Activated CD8-positive, alpha-beta memory T cell treated with anti-CD3 and anti-CD28 coated beads for 36 hours (primary cell): ENCODE data around the gene NUMBL. TPM values are rescaled to one million over a fixed set of nuclear protein-coding genes. Genes with fewer than 3 reads are reported as not detected.

ENCODE experiments used
- CTCF ChIA-PET: fragments of 350-600 bp; sonication (Branson Sonifier 250); formaldehyde crosslinking; loops from one replicate; lab custom pipeline; 2021; ENCODE audit warnings: antibody characterized with exemption; lab: Charles Lee
- POLR2A ChIA-PET: fragments of 350-600 bp; sonication (Branson Sonifier 250); formaldehyde crosslinking; loops from one replicate; lab custom pipeline; 2021; ENCODE audit warnings: antibody characterized with exemption; lab: Charles Lee
- total RNA-seq, 2 experiments: library from RNA; stranded (reverse); gene quantifications; one replicate each; pipeline ENCODE4 v1.2.3, GENCODE V29; 2021

NUMBL gene
- total RNA-seq, 2 experiments from 2014 or later = 15.2 TPM

DNA sequence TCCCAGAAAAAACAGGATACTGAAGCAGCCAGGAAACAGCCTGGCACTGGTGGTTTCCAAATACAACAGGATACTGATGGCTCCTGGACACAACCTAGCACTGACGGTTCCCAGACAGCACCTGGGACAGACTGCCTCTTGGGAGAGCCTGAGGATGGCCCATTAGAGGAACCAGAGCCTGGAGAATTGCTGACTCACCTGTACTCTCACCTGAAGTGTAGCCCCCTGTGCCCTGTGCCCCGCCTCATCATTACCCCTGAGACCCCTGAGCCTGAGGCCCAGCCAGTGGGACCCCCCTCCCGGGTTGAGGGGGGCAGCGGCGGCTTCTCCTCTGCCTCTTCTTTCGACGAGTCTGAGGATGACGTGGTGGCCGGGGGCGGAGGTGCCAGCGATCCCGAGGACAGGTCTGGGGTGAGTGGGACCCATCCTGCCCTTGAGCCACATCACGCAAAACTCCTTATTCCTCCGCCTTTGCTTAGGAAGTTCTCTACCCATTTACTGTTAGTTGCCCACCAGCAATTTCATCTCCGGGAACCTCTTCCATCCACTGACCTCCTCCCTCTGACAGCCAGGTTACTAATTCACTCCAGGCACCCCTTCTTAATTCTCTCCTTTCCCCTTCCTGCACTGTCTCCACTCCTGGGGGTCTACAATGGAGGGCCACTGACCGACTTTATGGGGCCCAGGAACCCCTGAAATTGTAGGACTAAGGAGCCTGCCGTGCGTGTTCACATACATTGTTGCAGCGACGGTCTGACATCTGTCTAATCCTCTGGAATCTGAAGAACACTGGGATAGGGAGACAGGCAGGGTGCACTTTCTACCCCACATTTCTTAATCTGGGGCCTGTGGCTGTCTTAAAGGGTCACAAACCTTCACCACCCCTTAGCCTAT is 27.7 kb upstream of the NUMBL start:
- ChIA-PET CTCF (interaction anchor here (1.2 to 2.1 kb wide), 4 partner anchors 34 to 102 kb away, joined by 3 to 5 read pairs (median 4); partner anchors contain the start of gene RAB4B), POLR2A (interaction anchor here (1.1 to 2.4 kb wide), 3 partner anchors 25 to 35 kb away, joined by 3 to 15 read pairs (median 3); partner anchors contain the start of genes ACTMAP and SNRPA)

GRCh38 chr19:40717325-40717879 is 27.0 kb upstream of the NUMBL start:
- ChIA-PET CTCF (interaction anchor here (1.0 to 2.1 kb wide), 6 partner anchors 35 to 102 kb away, joined by 3 to 10 read pairs (median 4); partner anchors contain the start of gene RAB4B), POLR2A (interaction anchor here (0.7 to 2.4 kb wide), 7 partner anchors 25 to 291 kb away, joined by 3 to 15 read pairs (median 4); partner anchors contain the start of genes ACTMAP and SNRPA)

GRCh38 chr19:40716482-40717324 is 26.3 kb upstream of the NUMBL start, which contains the start of the genes COQ8B and ITPKC:
Gene COQ8B (minus strand): TSS chr19:40716886. CDS start chr19:40714632, 2,254 bp downstream.
Gene ITPKC (plus strand): TSS chr19:40717112. CDS start chr19:40717136, 24 bp downstream.
- CTCF ChIA-PET = interaction anchor here (1.0 to 2.1 kb wide), 9 partner anchors 34 to 103 kb away, joined by 3 to 10 read pairs (median 4); partner anchors contain the start of genes ACTMAP and RAB4B
- POLR2A ChIA-PET = interaction anchor here (0.6 to 2.4 kb wide), 12 partner anchors 26 to 290 kb away, joined by 3 to 15 read pairs (median 3); partner anchors contain the start of genes ACTMAP, EGLN2, NUMBL and SNRPA

- CTCF ChIA-PET = interaction anchor here (1.0 to 2.1 kb wide), 7 partner anchors 34 to 104 kb away, joined by 3 to 10 read pairs (median 4); partner anchors contain the start of genes ACTMAP and RAB4B
- POLR2A ChIA-PET = interaction anchor here (0.8 to 2.4 kb wide), 6 partner anchors 25 to 290 kb away, joined by 3 to 15 read pairs (median 4); partner anchors contain the start of genes ACTMAP, EGLN2, NUMBL and SNRPA
These were observed 25.6 kb upstream of the NUMBL start for GRCh38 chr19:40716031-40716481.

GRCh38 chr19:40714441-40715299 is 24.2 kb upstream of the NUMBL start:
- ChIA-PET POLR2A (no interaction called here), CTCF (interaction anchor here (0.7 kb wide), 1 partner anchor 1851 kb away, joined by 4 read pairs; no protein-coding TSS in a partner anchor)

GRCh38 chr19:40713939-40714338 is 23.5 kb upstream of the NUMBL start:
- CTCF ChIA-PET = interaction anchor here (0.7 to 1.2 kb wide), 2 partner anchors 51 to 1850 kb away, joined by 4 read pairs; no protein-coding TSS in a partner anchor
- POLR2A ChIA-PET = interaction anchor here (0.6 kb wide), 1 partner anchor 16 kb away, joined by 3 read pairs; no protein-coding TSS in a partner anchor

DNA sequence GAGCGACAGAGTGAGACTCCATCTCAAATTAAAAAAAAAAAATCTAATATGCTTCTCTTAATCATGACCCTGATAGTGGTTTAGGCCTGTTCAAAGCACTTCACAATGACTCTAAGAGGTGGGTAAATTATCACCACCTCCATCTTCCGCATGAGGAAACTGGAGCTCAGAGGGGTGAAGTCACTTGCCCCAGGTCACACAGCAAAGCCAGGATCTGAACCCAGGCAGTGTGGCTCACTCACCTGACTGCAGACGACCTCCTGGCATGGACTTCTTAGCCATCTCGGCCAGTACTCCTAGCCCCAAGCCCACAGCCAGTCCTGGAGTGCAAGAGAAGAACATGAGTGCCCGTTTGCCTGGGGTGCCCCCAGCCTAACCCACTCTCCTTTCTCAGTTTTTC is 19.4 kb upstream of the NUMBL start:
- ChIA-PET POLR2A (no interaction called here), CTCF (no interaction called here)

- CTCF ChIA-PET = interaction anchor here (1.2 kb wide), 1 partner anchor 44 kb away, joined by 3 read pairs; no protein-coding TSS in a partner anchor
These were observed 17.2 kb upstream of the NUMBL start for GRCh38 chr19:40707615-40708014.

DNA sequence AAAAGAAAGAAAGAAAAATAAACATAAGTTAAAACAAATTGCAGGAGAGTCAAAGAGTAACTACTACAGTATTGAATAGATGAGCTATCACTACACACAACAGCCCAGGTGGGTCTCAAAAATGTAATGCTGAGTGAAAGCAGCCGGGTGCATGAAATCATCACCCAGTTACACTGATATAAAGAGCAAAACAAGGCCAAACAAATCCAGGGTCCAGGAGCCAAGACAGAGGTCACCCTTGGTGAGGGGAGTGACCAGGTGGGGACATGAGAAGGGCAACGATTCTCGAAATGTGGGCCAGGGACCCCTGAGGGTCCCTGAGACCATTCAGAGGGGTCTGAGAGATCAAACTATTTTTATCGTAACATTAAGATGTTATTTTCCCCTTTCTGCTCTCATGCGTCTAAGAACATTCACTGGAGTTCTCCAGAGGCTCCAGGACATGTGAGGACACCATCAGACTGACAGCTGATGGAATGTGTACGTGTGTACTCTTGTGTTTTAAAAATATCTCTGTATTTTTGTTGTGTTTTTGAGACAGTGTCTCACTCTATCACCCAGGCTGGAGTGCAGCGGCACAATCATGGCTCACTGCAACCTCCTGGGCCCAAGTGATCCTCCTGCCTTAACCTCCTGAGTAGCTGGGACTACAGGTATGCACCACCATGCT is 15.6 kb upstream of the NUMBL start:
- POLR2A ChIA-PET = no interaction called here

More at GRCh38 chr19:40707615-40708014, 17.2 kb upstream of the NUMBL start:
- POLR2A ChIA-PET = no interaction called here

DNA sequence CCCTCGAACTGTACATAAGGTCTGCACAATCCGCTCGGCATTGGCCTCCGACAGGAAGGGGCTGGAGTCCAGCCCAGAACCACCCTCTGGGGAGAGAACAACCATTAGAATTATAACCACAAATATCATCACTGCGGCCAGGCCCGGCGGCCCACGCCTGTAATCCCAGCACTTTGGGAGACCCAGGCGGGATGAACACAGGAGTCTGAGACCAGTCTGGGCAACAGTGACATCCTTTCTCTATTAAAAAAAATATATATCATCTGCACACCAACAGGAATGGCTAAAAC is 14.9 kb upstream of the NUMBL start:
- ChIA-PET CTCF (no interaction called here), POLR2A (no interaction called here)

More for the DNA sequence above, 15.6 kb upstream of the NUMBL start:
- CTCF ChIA-PET = no interaction called here

DNA sequence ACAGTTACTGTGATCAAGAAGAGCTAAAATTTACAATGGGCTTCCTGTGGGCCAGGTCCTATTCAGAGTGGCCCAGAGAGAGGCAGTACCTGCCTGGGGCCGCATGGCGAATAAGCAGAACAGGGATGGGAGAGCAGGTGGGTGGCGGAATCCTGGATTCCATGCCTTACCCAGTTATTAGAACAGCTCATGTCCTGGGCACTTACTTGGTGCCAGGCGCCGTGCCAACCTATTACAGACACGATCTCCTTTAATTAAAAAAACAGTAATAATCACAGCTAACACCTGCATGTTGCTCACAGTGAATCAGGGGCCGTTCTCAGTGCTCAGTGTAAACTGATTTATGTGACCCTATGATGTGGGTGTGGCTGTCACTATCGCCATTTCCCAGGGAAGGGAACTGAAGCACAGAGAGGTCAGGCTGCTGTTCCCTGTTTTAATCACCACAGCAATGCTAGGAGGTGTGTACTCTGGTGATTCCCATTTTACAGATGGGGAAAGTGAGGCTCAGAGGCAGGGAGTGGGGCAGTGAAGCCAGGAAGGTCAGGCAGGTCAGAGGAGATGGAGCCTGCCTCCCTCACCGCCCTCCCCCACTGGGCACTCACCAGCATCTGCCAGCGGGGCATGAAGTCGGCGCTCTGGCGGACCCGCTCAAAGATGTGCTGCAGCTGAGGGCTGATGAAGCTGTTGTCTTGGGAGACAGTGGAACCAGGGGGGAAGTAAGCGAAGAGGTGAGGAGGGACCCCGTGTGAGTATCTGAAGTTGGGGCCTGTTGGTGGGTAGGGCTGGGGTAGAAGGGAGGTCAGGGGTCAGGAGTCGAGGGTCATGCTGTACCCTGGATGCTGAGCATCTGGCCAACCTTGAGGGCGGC is 14.3 kb upstream of the NUMBL start:
- POLR2A ChIA-PET = interaction anchor here (0.5 kb wide), 1 partner anchor 50 kb away, joined by 5 read pairs; no protein-coding TSS in a partner anchor
- CTCF ChIA-PET = interaction anchor here (0.6 to 1.1 kb wide), 2 partner anchors 41 to 84 kb away, joined by 3 to 4 read pairs; no protein-coding TSS in a partner anchor

DNA sequence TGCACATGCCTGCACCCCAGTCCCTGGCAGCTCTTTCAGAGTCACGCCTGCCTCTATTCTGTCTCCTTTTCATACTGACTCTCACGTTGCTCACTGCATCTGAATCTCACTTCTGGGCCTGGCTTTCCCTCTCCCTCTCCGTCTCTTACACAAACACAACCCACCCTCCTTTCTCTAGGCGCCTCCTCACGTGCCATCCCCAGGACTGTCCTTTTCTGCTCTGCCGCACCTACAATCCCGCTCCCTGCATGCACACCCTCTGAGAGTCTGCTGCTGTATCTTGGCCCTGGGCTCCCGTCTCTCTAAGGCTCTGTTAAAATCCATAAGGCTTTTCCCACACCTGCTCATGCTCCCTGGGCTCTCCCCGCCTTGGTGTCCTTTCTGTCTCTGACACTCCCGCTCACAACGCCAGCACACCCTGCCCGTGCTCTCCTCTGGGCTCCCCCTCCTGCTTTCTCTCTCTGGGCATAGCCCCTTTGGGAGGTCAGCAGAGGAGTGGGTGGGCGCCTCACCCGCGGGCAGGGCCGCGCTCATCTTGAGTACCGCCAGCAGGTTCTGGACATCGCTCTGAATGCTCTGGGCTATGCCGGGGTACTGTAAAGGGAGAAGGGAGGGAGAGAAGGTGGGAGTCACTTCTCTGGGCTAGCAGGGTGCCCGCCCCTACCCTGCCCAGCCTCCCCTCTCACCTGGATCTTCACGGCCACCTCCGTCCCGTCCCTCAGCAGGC is 12.7 kb upstream of the NUMBL start:
- ChIA-PET CTCF (no interaction called here), POLR2A (no interaction called here)

DNA sequence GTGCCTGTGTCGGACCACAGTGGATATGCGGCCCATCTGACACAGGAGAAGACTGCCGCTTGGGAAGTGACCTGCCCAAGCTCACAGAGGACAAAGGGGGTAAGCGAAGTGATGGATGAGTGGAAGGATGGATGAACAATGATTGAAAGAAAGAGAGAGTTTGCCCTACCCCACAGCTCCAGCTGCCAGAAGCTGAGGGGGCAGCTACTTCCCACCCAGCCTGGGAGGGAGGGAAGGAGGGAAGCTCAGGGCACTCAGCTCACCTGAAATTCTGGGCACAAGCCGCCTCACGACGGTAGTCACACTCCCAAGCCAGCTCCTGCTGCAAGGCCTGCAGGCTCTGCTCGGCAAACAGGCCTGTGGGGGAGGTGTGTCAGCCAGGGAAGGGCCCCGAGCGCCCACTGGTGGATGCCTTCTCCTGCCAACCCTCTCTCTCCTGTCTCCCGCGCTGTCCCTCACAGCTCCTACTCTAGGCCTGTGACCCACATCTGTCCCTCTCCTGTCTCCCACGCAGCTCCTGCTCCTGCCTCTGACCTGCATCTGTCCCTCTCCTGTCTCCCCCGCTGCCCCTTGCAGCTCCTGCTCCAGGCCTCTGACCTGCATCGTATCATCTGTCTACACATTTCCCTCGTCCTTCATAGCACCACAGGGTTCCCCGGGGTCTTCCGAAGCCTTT is 12.0 kb upstream of the NUMBL start:
- ChIA-PET POLR2A (interaction anchor here (0.7 kb wide), 1 partner anchor 472 kb away, joined by 3 read pairs; no protein-coding TSS in a partner anchor), CTCF (no interaction called here)

GRCh38 chr19:40701758-40702157 is 11.3 kb upstream of the NUMBL start:
- POLR2A ChIA-PET = interaction anchor here (0.7 kb wide), 1 partner anchor 471 kb away, joined by 3 read pairs; no protein-coding TSS in a partner anchor
- CTCF ChIA-PET = interaction anchor here (0.6 kb wide), 1 partner anchor 10 kb away, joined by 7 read pairs; no protein-coding TSS in a partner anchor
